HepG2 (cell line): Measurements from ENCODE around the gene S100A10. TPM values are rescaled to one million over a fixed set of nuclear protein-coding genes. Genes with fewer than 3 reads are reported as not detected.

Experiments
- ATAC-seq: fragments of 200-7000 bp; cut with Tn5 transposase; 3 replicates; pipeline ENCODE4 v1.9.1; 2020; ENCODE audit warnings: mild to moderate bottlenecking, moderate library complexity
- BruUV-seq: library from RNA; stranded (reverse); fragments of 400-500 nt; replicated peaks from 2 replicates; lab custom pipeline; 2021; lab: Mats Ljungman, UMichigan
- CTCF ChIA-PET: fragments of 300-600 bp; formaldehyde crosslinking; extraction: SDS; loops from one replicate; lab custom pipeline; 2021; ENCODE audit warnings: low total read pairs, inconsistent platforms, low intra/inter-chr PET ratio; lab: Yijun Ruan, JAX
- POLR2A ChIA-PET: fragments of 350-600 bp; sonication (Branson Sonifier 250); formaldehyde crosslinking; loops from one replicate; lab custom pipeline; 2020; ENCODE audit warnings: antibody characterized with exemption, inconsistent platforms; lab: Yijun Ruan, JAX
- DNase-seq: peaks from one replicate; pipeline ENCODE4 v3.0.0-alpha.2; 2015; ENCODE audit warnings: low spot score
- FAIRE-seq: peaks from 3 replicates; lab custom pipeline; 2011; peaks lifted over from hg19 to GRCh38; lab: Jason Lieb, UNC
- H2AFZ ChIP-seq: one replicate; pipeline ENCODE4 v1.6.1; 2011; ENCODE audit warnings: low read length, inconsistent platforms
- H3K27ac ChIP-seq: fragments of 300-600 bp; 3 replicates; pipeline ENCODE4 v1.8.0; 2011; ENCODE audit warnings: mixed run types, mild to moderate bottlenecking, mixed read lengths, low read length, inconsistent platforms; ENCODE audit not compliant: insufficient read depth; ENCODE audit errors: extremely low read length
- H3K27me3 ChIP-seq, 2 experiments: fragments of 200-600 bp in 1 of 2; 2 replicates in 1 of 2; 3 replicates in 1 of 2; pipeline versions ENCODE4 v1.6.0 to v1.8.0; 2011; ENCODE audit warnings: low read length in 2 of 2, mild to moderate bottlenecking in 2 of 2, moderate library complexity in 2 of 2, inconsistent platforms in 1 of 2; ENCODE audit not compliant: insufficient read depth in 2 of 2, control insufficient read depth in 1 of 2
- H3K36me3 ChIP-seq, 2 experiments: fragments of 200-600 bp in 1 of 2; replicated peaks in 1 of 2; 2 replicates in 1 of 2; 3 replicates in 1 of 2; pipeline versions ENCODE4 v1.5.1 to v1.8.0; 2011; ENCODE audit warnings: low read length in 2 of 2, inconsistent platforms in 1 of 2; ENCODE audit not compliant: insufficient read depth in 2 of 2, control insufficient read depth in 1 of 2
- H3K4me1 ChIP-seq: 2 replicates; pipeline ENCODE4 v1.5.1; 2012; ENCODE audit warnings: low read length, inconsistent platforms; ENCODE audit not compliant: insufficient read depth
- H3K4me2 ChIP-seq: 2 replicates; pipeline ENCODE4 v1.6.0; 2011; ENCODE audit warnings: low read depth, low read length, inconsistent platforms
- H3K4me3 ChIP-seq, 3 experiments: fragments of 200-600 bp in 1 of 3; sonication (generic), shearing (Covaris generic) in 1 of 3; replicated peaks in 1 of 3; 2 replicates each; pipeline ENCODE4 v1.5.1; 2011 to 2016; ENCODE audit warnings: low read length in 3 of 3, inconsistent platforms in 2 of 3, low read depth in 2 of 3, mild to moderate bottlenecking in 2 of 3, control low read depth in 1 of 3, mixed read lengths in 1 of 3; ENCODE audit not compliant: insufficient read depth in 1 of 3
- H3K79me2 ChIP-seq: one replicate; pipeline ENCODE4 v1.6.1; 2011; ENCODE audit warnings: low read length, inconsistent platforms; ENCODE audit not compliant: insufficient read depth
- H3K9ac ChIP-seq: 2 replicates; pipeline ENCODE4 v1.6.0; 2011; ENCODE audit warnings: mild to moderate bottlenecking, low read depth, low read length, inconsistent platforms; ENCODE audit not compliant: insufficient read depth
- H3K9me3 ChIP-seq: 2 replicates; pipeline ENCODE4 v1.5.1; 2012; ENCODE audit warnings: mild to moderate bottlenecking, low read length
- H4K20me1 ChIP-seq: 2 replicates; pipeline ENCODE4 v1.6.0; 2011; ENCODE audit warnings: inconsistent platforms, mild to moderate bottlenecking, low read length, moderate library complexity; ENCODE audit not compliant: insufficient read depth
- EHMT2 ChIP-seq: fragments of 200-600 bp; sonication (generic); IDR thresholded peaks from 2 replicates; pipeline ENCODE4 v1.7.0; 2017; ENCODE audit warnings: antibody characterized with exemption, low read depth, low read length, borderline replicate concordance
- HIVEP1 ChIP-seq: sonication (generic); formaldehyde crosslinking; IDR thresholded peaks from 2 replicates; pipeline ENCODE4 v1.4.0; 2020; ENCODE audit warnings: mild to moderate bottlenecking, missing genetic modification reagents
- HNRNPL ChIP-seq: fragments of 200-400 bp; formaldehyde crosslinking; IDR thresholded peaks from 2 replicates; pipeline ENCODE4 v1.6.1; 2017; ENCODE audit warnings: mild to moderate bottlenecking, low read depth, low read length
- ISX ChIP-seq: sonication (generic); formaldehyde crosslinking; conservative IDR thresholded peaks from 2 replicates; pipeline ENCODE4 v1.5.0; 2020; ENCODE audit warnings: missing genetic modification reagents
- KMT2B ChIP-seq: IDR thresholded peaks from 2 replicates; pipeline ENCODE4 v1.6.1; 2016; ENCODE audit warnings: missing genetic modification reagents, missing compliant biosample characterization
- MED1 ChIP-seq: sonication (generic); formaldehyde crosslinking; IDR thresholded peaks from 2 replicates; pipeline ENCODE4 v1.4.0; 2020; ENCODE audit warnings: missing genetic modification reagents
- SP5 ChIP-seq: IDR thresholded peaks from 2 replicates; pipeline ENCODE4 v1.6.1; 2016; ENCODE audit warnings: low read depth, borderline replicate concordance
- ZMYM2 ChIP-seq: sonication (generic); formaldehyde crosslinking; IDR thresholded peaks from 2 replicates; pipeline ENCODE4 v1.8.0; 2022; ENCODE audit warnings: mild to moderate bottlenecking, missing genetic modification reagents
- ZNF780A ChIP-seq: sonication (generic); formaldehyde crosslinking; IDR thresholded peaks from 2 replicates; pipeline ENCODE4 v1.8.0; 2022; ENCODE audit warnings: mild to moderate bottlenecking, missing genetic modification reagents, moderate library complexity
- ZNF841 ChIP-seq: sonication (generic); formaldehyde crosslinking; IDR thresholded peaks from 2 replicates; pipeline ENCODE4 v1.8.1; 2023; ENCODE audit warnings: missing genetic modification reagents, borderline replicate concordance
- ZNF891 ChIP-seq: sonication (generic); formaldehyde crosslinking; IDR thresholded peaks from 2 replicates; pipeline ENCODE4 v1.5.0; 2020; ENCODE audit warnings: mild to moderate bottlenecking, missing genetic modification reagents
- WGBS: methylation state at CpG from one replicate; pipeline ENCODE4 v1.1.6; 2017; ENCODE audit warnings: low lambda C conversion rate; 5-methylcytosine and 5-hydroxymethylcytosine counted together
- in situ Hi-C: cut with HindIII; loops from 2 replicates; pipeline ENCODE4 v1.10.0; 2017; ENCODE audit warnings: low pct_unique_long_range_greater_than_20kb; ENCODE audit not compliant: extremely low pct_ligation_motif_present
- intact Hi-C: fragments of 100-400 bp; cut with micrococcal nuclease; formaldehyde crosslinking; loops from one replicate; pipeline ENCODE4 v1.10.0; 2022; ENCODE audit not compliant: unreplicated experiment
- polyA plus RNA-seq, 8 experiments: library from polyadenylated mRNA; depleted of rRNA in 3 of 8; stranded (reverse) in 7 of 8; unstranded in 1 of 8; fragments of >200 nt; fragmentation: Illumina TruSeq in 4 of 8; extraction: Trizol in 4 of 8; gene quantifications; 2 replicates each; pipeline versions ENCODE4 v1.2.1 to v1.2.3, GENCODE V29; 2011 to 2016; ENCODE audit warnings: low read depth in 4 of 8, missing spikeins in 1 of 8, mixed read lengths in 1 of 8; ENCODE audit not compliant: insufficient read depth in 1 of 8
- total RNA-seq, 5 experiments: library from RNA; depleted of rRNA; stranded (reverse); fragments of >200 nt; fragmentation: Illumina TruSeq; extraction: Trizol; gene quantifications; 2 replicates each; pipeline ENCODE4 v1.2.3, GENCODE V29; 2016; ENCODE audit warnings: low read depth in 1 of 5
- TF ChIP-seq, protein P1 (sequence below): sonication (generic); formaldehyde crosslinking; IDR thresholded peaks from 2 replicates; pipeline ENCODE4 v1.4.0; 2020; ENCODE audit warnings: missing genetic modification reagents, borderline replicate concordance
- TF ChIP-seq, protein P2 (sequence below): fragments of 450-650 bp; IDR thresholded peaks from 2 replicates; pipeline ENCODE4 v1.6.1; 2016
- TF ChIP-seq, protein P3 (sequence below): IDR thresholded peaks from 2 replicates; pipeline ENCODE4 v1.6.1; 2016
- TF ChIP-seq, protein P4 (sequence below): IDR thresholded peaks from 2 replicates; pipeline ENCODE4 v1.6.1; 2016; ENCODE audit warnings: low read depth, missing genetic modification reagents, missing compliant biosample characterization

Gene S100A10
- total and polyA plus RNA-seq, 2 of the 13 experiments (the other 11 are each of a cell fraction or from before 2014, with no cell fraction given): 16.8 to 28.7 TPM

DNA sequence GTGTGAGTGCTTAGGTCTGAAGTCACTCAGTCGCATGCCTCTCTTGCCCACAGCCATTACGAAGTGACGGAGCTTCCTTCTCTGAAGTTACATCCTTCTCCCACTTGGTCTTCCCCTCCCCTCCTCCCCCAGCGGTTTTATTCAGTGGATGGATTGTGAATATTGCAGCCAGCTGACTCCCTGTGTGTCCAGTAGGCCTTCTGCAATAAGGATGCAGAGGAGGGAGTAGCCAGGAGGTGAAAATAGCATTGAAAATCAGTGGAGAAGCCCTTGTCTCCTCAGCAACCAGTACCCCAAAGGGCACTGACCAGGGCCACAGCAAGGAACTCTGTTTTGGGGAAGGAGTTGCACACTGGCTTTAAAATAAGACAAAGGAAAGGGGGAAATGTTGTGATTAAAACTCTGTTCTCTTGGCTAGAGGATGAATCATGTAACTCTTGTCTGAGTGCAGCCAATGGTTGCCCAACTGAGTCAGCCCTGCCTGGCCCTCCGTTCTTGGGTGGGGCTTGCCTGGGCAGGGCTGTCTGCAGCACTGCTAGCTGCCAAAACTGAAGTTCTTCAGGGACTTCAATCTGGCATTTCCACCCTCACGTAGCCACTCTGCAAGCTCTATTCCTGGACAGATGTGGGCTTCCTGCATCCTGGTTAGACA, 4.3 kb downstream of the S100A10 start:
- peaks cover 51% of the 10 kb centered on the region for H3K4me1 ChIP-seq
- H4K20me1 ChIP-seq: peaks cover 24% of the 10 kb centered on the region
- H3K36me3 ChIP-seq: peaks cover 5 to 26% of the 10 kb centered on the region in 2 experiments
- BruUV-seq: no TSS peak
- H2AFZ ChIP-seq: no peak overlapping the region
- H3K79me2 ChIP-seq: peaks cover 53% of the 10 kb centered on the region
- intact Hi-C loops (no loop called here), in situ Hi-C loops (no loop called here)
- H3K4me3 ChIP-seq: no peak overlapping the region
- ATAC-seq (no peak), FAIRE-seq (no peak), DNase-seq (no peak)
- no peak overlapping the region for H3K27ac ChIP-seq
- WGBS: 91% methylated on average over 5 of the region's 6 CpGs
- H3K9me3 ChIP-seq: no peaks in the 10 kb centered on the region
- CTCF ChIA-PET: no interaction called here
- POLR2A ChIA-PET: no interaction called here
- H3K4me2 ChIP-seq: no peak overlapping the region
- no peaks in the 10 kb centered on the region; a peak in 1 of 5 replicates for H3K27me3 ChIP-seq
- H3K9ac ChIP-seq: no peak overlapping the region
- TF ChIP-seq ISX: no peak
- no peak for TF ChIP-seq ZMYM2 (CRISPR knock-in tag)
- TF ChIP-seq KMT2B (CRISPR knock-in tag): no peak
- TF ChIP-seq EHMT2: no peak
- TF ChIP-seq SP5 (CRISPR knock-in tag): no peak
- TF ChIP-seq MED1 (CRISPR knock-in tag): no peak
- TF ChIP-seq, protein P1, sequence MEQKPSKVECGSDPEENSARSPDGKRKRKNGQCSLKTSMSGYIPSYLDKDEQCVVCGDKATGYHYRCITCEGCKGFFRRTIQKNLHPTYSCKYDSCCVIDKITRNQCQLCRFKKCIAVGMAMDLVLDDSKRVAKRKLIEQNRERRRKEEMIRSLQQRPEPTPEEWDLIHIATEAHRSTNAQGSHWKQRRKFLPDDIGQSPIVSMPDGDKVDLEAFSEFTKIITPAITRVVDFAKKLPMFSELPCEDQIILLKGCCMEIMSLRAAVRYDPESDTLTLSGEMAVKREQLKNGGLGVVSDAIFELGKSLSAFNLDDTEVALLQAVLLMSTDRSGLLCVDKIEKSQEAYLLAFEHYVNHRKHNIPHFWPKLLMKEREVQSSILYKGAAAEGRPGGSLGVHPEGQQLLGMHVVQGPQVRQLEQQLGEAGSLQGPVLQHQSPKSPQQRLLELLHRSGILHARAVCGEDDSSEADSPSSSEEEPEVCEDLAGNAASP (CRISPR knock-in tag): no peak
- TF ChIP-seq ZNF891 (CRISPR knock-in tag): no peak
- TF ChIP-seq, protein P2, sequence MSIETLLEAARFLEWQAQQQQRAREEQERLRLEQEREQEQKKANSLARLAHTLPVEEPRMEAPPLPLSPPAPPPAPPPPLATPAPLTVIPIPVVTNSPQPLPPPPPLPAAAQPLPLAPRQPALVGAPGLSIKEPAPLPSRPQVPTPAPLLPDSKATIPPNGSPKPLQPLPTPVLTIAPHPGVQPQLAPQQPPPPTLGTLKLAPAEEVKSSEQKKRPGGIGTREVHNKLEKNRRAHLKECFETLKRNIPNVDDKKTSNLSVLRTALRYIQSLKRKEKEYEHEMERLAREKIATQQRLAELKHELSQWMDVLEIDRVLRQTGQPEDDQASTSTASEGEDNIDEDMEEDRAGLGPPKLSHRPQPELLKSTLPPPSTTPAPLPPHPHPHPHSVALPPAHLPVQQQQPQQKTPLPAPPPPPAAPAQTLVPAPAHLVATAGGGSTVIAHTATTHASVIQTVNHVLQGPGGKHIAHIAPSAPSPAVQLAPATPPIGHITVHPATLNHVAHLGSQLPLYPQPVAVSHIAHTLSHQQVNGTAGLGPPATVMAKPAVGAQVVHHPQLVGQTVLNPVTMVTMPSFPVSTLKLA: no peak
- no peak for TF ChIP-seq ZNF780A
- no peak for TF ChIP-seq HIVEP1 (CRISPR knock-in tag)
- TF ChIP-seq, protein P3, sequence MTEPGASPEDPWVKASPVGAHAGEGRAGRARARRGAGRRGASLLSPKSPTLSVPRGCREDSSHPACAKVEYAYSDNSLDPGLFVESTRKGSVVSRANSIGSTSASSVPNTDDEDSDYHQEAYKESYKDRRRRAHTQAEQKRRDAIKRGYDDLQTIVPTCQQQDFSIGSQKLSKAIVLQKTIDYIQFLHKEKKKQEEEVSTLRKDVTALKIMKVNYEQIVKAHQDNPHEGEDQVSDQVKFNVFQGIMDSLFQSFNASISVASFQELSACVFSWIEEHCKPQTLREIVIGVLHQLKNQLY (CRISPR knock-in tag): no peak
- TF ChIP-seq, protein P4, sequence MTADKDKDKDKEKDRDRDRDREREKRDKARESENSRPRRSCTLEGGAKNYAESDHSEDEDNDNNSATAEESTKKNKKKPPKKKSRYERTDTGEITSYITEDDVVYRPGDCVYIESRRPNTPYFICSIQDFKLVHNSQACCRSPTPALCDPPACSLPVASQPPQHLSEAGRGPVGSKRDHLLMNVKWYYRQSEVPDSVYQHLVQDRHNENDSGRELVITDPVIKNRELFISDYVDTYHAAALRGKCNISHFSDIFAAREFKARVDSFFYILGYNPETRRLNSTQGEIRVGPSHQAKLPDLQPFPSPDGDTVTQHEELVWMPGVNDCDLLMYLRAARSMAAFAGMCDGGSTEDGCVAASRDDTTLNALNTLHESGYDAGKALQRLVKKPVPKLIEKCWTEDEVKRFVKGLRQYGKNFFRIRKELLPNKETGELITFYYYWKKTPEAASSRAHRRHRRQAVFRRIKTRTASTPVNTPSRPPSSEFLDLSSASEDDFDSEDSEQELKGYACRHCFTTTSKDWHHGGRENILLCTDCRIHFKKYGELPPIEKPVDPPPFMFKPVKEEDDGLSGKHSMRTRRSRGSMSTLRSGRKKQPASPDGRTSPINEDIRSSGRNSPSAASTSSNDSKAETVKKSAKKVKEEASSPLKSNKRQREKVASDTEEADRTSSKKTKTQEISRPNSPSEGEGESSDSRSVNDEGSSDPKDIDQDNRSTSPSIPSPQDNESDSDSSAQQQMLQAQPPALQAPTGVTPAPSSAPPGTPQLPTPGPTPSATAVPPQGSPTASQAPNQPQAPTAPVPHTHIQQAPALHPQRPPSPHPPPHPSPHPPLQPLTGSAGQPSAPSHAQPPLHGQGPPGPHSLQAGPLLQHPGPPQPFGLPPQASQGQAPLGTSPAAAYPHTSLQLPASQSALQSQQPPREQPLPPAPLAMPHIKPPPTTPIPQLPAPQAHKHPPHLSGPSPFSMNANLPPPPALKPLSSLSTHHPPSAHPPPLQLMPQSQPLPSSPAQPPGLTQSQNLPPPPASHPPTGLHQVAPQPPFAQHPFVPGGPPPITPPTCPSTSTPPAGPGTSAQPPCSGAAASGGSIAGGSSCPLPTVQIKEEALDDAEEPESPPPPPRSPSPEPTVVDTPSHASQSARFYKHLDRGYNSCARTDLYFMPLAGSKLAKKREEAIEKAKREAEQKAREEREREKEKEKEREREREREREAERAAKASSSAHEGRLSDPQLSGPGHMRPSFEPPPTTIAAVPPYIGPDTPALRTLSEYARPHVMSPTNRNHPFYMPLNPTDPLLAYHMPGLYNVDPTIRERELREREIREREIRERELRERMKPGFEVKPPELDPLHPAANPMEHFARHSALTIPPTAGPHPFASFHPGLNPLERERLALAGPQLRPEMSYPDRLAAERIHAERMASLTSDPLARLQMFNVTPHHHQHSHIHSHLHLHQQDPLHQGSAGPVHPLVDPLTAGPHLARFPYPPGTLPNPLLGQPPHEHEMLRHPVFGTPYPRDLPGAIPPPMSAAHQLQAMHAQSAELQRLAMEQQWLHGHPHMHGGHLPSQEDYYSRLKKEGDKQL: no peak
- no peak for TF ChIP-seq ZNF841 (CRISPR knock-in tag)
- no peak for TF ChIP-seq HNRNPL
